Measurements from ENCODE around the gene NHERF2.

DNA sequence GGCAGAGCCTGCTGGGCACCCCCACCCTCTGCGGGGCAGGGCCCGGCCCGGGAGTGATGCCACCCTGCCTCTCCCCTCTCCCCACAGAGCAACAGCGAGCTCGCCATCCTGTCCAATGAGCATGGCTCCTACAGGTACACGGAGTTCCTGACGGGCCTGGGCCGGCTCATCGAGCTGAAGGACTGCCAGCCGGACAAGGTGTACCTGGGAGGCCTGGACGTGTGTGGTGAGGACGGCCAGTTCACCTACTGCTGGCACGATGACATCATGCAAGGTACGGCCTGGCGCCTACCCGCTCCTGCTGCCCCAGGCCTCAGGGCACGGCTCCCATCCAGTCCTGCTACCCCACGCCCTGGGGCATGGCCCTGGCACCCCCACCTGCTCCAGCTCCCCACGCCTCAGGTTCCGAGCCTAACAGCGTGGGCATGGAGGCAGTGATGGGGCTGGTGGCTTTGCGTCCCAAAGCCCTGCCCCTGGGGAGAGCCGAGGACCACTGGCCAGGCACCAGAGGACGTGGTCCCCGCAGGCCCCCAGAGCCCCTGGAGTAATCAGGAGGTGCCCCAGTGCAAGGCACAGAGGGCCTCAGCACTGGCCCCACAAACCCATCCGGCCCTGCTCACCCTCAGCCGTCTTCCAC, 59.5 kb downstream of the NHERF2 start:
- no peak for TF ChIP-seq CTBP1 (IDR thresholded peaks at IDR 0.05; ENCODE audit: borderline replicate concordance)
- TF ChIP-seq LEF1 (IDR thresholded peaks at IDR 0.05; ENCODE audit: borderline replicate concordance) = no peak
- no peak for TF ChIP-seq NFRKB (IDR thresholded peaks at IDR 0.05)
- no peak for TF ChIP-seq ZNF384 (IDR thresholded peaks at IDR 0.05)
- TF ChIP-seq FOXK2 (IDR thresholded peaks at IDR 0.05) = no peak
- no peak for TF ChIP-seq BHLHE40 (IDR thresholded peaks at IDR 0.05; ENCODE audit: borderline replicate concordance)
- TF ChIP-seq SUZ12 (IDR thresholded peaks at IDR 0.05) = no peak
- TF ChIP-seq, protein P1, sequence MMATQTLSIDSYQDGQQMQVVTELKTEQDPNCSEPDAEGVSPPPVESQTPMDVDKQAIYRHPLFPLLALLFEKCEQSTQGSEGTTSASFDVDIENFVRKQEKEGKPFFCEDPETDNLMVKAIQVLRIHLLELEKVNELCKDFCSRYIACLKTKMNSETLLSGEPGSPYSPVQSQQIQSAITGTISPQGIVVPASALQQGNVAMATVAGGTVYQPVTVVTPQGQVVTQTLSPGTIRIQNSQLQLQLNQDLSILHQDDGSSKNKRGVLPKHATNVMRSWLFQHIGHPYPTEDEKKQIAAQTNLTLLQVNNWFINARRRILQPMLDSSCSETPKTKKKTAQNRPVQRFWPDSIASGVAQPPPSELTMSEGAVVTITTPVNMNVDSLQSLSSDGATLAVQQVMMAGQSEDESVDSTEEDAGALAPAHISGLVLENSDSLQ (IDR thresholded peaks at IDR 0.05) = no peak
- TF ChIP-seq ELF4 (IDR thresholded peaks at IDR 0.05) = no peak
- TF ChIP-seq FOXM1 (IDR thresholded peaks at IDR 0.05; ENCODE audit: borderline replicate concordance) = no peak
- no peak for TF ChIP-seq ARNT (IDR thresholded peaks at IDR 0.05)
- TF ChIP-seq SP1 (IDR thresholded peaks at IDR 0.05) = no peak
- no peak for TF ChIP-seq HDGF (IDR thresholded peaks at IDR 0.05; ENCODE audit: borderline replicate concordance)
